HEK293T (cell line): ENCODE data around the gene SSNA1.

Experiments used
- CTCF ChIA-PET: fragments of 350-600 bp; formaldehyde crosslinking; extraction: SDS; loops from one replicate; lab custom pipeline; 2021; ENCODE audit warnings: antibody characterized with exemption, inconsistent platforms; lab: Yijun Ruan, JAX
- POLR2A ChIA-PET: fragments of 350-600 bp; formaldehyde crosslinking; extraction: SDS; loops from one replicate; lab custom pipeline; 2020; ENCODE audit warnings: antibody characterized with exemption, inconsistent platforms; lab: Yijun Ruan, JAX
- DNase-seq: peaks from one replicate; pipeline ENCODE4 v3.0.0; 2012; ENCODE audit warnings: mixed read lengths; ENCODE audit errors: extremely low spot score
- ARNT ChIP-seq: fragments of 450-650 bp; IDR thresholded peaks from 2 replicates; pipeline ENCODE4 v1.6.1; 2017; ENCODE audit warnings: mild to moderate bottlenecking
- BHLHE40 ChIP-seq: fragments of 450-650 bp; IDR thresholded peaks from 2 replicates; pipeline ENCODE4 v1.6.1; 2016; ENCODE audit warnings: mild to moderate bottlenecking, moderate library complexity, borderline replicate concordance
- CTBP1 ChIP-seq: fragments of 450-650 bp; IDR thresholded peaks from 2 replicates; pipeline ENCODE4 v1.6.1; 2016; ENCODE audit warnings: borderline replicate concordance
- ELF4 ChIP-seq: fragments of 450-650 bp; IDR thresholded peaks from 2 replicates; pipeline ENCODE4 v1.6.1; 2017; ENCODE audit warnings: antibody characterized with exemption
- FOXA1 ChIP-seq: fragments of 450-650 bp; IDR thresholded peaks from 2 replicates; pipeline ENCODE4 v1.6.1; 2016; ENCODE audit warnings: mild to moderate bottlenecking
- FOXK2 ChIP-seq: fragments of 450-650 bp; IDR thresholded peaks from 2 replicates; pipeline ENCODE4 v1.6.1; 2016; ENCODE audit warnings: mild to moderate bottlenecking
- FOXM1 ChIP-seq: fragments of 450-650 bp; IDR thresholded peaks from 2 replicates; pipeline ENCODE4 v1.6.1; 2017; ENCODE audit warnings: mild to moderate bottlenecking, borderline replicate concordance
- HDGF ChIP-seq: fragments of 450-650 bp; IDR thresholded peaks from 2 replicates; pipeline ENCODE4 v1.6.1; 2017; ENCODE audit warnings: antibody characterized with exemption, borderline replicate concordance
- L3MBTL2 ChIP-seq: fragments of 450-650 bp; conservative IDR thresholded peaks from 2 replicates; pipeline ENCODE4 v1.6.1; 2016; ENCODE audit warnings: mild to moderate bottlenecking
- LEF1 ChIP-seq: fragments of 450-650 bp; IDR thresholded peaks from 2 replicates; pipeline ENCODE4 v1.6.1; 2017; ENCODE audit warnings: mild to moderate bottlenecking, borderline replicate concordance
- NFRKB ChIP-seq: fragments of 450-650 bp; IDR thresholded peaks from 2 replicates; pipeline ENCODE4 v1.6.1; 2016; ENCODE audit warnings: mild to moderate bottlenecking, moderate library complexity
- SP1 ChIP-seq: fragments of 450-650 bp; IDR thresholded peaks from 2 replicates; pipeline ENCODE4 v1.6.1; 2017
- SUZ12 ChIP-seq: fragments of 450-650 bp; IDR thresholded peaks from 2 replicates; pipeline ENCODE4 v1.6.1; 2016; ENCODE audit warnings: mild to moderate bottlenecking
- TARDBP ChIP-seq: fragments of 450-650 bp; IDR thresholded peaks from 2 replicates; pipeline ENCODE4 v1.6.1; 2016
- ZNF384 ChIP-seq: fragments of 450-650 bp; IDR thresholded peaks from 2 replicates; pipeline ENCODE4 v1.6.1; 2016
- TF ChIP-seq, protein P1 (sequence below): fragments of 450-650 bp; IDR thresholded peaks from 2 replicates; pipeline ENCODE4 v1.6.1; 2016

The SSNA1 gene

DNA sequence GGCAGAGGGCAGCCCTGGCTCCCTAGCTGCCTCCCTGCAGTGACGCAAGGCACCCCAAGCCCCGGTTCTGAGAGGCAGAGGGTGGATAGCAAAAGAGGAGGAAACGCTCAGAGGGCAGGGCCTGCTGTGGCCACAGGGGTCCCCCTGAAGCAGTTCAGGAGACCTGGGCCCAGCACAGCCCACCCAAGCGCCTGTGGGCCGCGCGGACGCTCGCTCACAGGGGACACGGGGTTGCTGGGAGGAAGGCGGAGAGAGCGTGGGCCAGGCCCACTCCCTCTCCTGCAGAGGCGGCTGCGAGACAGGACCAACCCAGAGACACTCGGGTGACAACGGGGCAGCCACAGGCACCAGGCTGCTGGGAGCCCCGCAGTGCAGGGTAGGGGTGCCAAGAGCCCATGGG lies 8.7 kb upstream of the SSNA1 start:
- POLR2A ChIA-PET, result interaction anchor here (1.1 kb wide), 1 partner anchor 42 kb away, joined by 3 read pairs; the partner anchor contains the start of gene RNF208
- DNase-seq, result no peak
- CTCF ChIA-PET, result no interaction called here
- no peak for TF ChIP-seq FOXK2
- TF ChIP-seq CTBP1, result no peak

DNA sequence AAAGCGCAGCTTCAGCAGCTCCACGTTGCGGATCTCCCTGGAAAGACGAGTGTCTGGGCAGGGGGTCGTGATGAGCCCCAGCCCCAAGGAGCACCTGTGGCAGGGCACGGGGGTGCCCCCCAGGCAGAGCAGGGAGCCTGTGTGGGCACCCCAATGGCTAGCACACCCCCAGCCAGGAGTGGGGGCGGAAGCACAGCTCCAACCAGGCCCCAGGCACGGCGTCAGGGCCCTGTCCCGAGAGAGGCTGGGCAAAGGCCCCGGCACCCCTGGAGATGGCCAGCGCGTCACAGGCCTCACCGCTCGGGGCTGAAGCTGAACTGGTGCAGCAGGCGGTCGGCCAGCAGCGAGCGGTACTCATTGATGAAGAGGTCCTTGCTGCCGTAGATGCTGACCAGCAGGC lies 8.0 kb upstream of the SSNA1 start:
- ChIA-PET POLR2A (no interaction called here), CTCF (no interaction called here)
- DNase-seq, result no peak
- TF ChIP-seq LEF1, result no peak
- no peak for TF ChIP-seq CTBP1
- no peak for TF ChIP-seq ELF4
- TF ChIP-seq L3MBTL2, result no peak

DNA sequence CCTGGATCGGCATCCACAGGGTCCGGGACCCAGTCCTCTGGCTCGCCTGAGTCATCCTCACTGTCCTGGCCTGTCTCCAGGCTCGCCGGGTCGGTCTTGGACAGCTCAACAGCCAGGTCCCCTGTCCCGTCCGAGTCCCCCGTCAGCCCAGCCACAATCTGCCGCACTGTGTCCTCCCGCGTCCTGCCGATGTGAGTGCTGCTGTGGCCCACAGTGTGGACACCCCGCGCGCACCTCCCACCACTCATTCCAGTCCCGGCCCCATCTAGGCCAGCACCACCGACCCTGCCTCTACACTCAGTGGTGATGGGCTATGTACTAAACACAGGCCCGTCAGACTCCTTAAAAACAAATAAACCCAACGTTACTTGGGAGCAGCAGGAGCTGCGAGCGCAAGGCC lies 6.8 kb upstream of the SSNA1 start:
- CTCF ChIA-PET, result no interaction called here
- POLR2A ChIA-PET, result no interaction called here
- TF ChIP-seq SUZ12, result no peak
- no peak for TF ChIP-seq L3MBTL2
- TF ChIP-seq FOXA1, result no peak
- TF ChIP-seq BHLHE40, result no peak
- TF ChIP-seq LEF1, result no peak
- TF ChIP-seq NFRKB, result no peak
- no peak for TF ChIP-seq ELF4
- no peak for TF ChIP-seq FOXM1
- no peak for TF ChIP-seq SP1
- TF ChIP-seq FOXK2, result no peak
- no peak for TF ChIP-seq CTBP1
- no peak for TF ChIP-seq TARDBP
- TF ChIP-seq HDGF, result no peak

DNA sequence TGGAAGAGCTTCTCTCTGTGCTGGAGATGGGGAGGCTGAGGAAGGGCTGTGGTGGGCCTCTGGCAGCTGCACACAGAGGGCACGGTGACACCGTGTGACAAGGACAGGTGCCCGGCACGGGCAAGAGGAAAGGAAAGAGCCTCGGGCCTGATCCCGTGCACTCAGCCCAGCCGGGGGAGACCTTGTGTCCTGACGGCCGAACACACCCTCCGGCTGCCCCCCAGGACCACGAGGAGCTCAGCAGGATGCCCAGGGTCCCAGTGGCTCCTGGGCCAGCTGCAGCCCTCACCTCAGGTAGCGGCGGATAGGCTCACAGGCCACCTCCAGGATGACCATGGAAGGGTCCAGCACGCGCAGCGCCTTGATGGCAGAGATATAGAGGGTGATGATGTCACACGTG lies 5.6 kb upstream of the SSNA1 start:
- CTCF ChIA-PET, result no interaction called here
- DNase-seq, result no peak
- POLR2A ChIA-PET, result no interaction called here
- TF ChIP-seq TARDBP (no peak), NFRKB (no peak), FOXM1 (no peak), BHLHE40 (no peak), FOXK2 (no peak), ELF4 (no peak), ARNT (no peak), HDGF (no peak), SUZ12 (no peak), FOXA1 (no peak), ZNF384 (no peak), L3MBTL2 (no peak), CTBP1 (no peak)
- TF ChIP-seq, protein P1, sequence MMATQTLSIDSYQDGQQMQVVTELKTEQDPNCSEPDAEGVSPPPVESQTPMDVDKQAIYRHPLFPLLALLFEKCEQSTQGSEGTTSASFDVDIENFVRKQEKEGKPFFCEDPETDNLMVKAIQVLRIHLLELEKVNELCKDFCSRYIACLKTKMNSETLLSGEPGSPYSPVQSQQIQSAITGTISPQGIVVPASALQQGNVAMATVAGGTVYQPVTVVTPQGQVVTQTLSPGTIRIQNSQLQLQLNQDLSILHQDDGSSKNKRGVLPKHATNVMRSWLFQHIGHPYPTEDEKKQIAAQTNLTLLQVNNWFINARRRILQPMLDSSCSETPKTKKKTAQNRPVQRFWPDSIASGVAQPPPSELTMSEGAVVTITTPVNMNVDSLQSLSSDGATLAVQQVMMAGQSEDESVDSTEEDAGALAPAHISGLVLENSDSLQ, result no peak

More for the DNA sequence above, 6.8 kb upstream of the SSNA1 start:
- DNase-seq, result no peak

DNA sequence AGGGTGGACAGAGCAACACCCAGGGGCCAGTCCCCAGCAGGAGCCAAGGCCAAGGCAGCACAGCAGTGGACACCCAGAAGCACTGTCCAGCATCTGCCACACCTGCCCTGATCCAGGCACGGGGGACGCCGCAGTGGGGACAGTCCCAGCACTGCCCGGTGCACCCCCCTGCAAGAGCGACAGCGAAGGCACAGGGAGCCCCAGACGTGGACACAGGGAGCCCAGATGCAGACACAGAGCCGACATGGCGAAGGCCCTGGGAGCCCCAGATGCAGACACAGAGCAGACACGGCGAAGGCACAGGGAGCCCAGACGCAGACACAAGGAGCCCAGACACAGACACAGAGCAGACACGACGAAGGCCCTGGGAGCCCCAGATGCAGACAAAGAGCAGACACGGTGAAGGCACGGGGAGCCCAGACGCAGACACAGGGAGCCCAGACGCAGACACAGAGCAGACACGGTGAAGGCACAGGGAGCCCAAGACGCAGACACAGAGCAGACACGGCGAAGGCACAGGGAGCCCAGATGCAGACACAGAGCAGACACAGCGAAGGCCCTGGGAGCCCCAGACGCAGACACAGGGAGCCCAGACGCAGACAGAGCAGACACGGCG lies 4.4 kb upstream of the SSNA1 start:
- DNase-seq, result no peak
- TF ChIP-seq NFRKB (no peak), SUZ12 (no peak), L3MBTL2 (no peak), SP1 (no peak), ARNT (no peak)
- POLR2A ChIA-PET, result no interaction called here
- CTCF ChIA-PET, result no interaction called here

DNA sequence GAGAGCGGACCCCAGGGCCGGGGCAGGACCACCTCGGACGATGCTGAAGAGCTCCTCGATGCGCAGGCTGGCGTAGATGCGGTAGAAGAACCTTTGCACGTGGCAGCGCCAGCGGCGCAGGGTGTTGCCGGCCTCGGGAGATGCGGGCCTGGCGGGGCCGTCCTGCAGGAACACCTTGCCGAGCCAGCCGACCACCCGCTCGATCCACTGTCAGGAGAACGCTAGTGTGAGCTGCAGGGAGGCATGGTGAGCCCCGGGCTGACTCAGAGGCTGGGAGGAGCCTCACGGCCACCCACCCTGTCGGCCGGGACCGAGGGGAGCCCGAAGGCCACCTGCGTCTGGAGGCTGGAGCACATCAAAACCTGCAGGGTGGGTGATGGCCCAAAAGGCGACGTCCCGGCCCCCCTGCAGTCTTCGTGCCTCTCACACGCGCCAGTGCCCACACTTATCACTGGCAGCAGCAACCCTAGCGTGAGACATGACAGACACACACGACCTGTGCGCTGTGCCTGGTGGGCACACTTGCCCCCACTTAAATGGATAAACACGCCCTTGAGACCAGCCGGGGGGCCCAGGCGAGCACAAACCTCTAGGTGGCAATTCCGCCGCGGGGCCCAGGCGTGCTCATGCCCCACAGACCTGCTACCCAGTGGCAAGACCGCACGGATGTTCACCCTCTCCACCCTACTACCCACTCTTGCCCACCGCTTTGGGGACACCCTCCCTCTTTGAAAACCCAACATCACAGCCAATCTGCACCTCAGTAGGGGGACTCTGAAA lies 3.4 kb upstream of the SSNA1 start:
- TF ChIP-seq HDGF (no peak), SUZ12 (no peak), SP1 (no peak), NFRKB (no peak), FOXK2 (no peak), CTBP1 (no peak), LEF1 (no peak), ZNF384 (no peak), L3MBTL2 (no peak)
- TF ChIP-seq, protein P1, result no peak
- CTCF ChIA-PET, result no interaction called here
- POLR2A ChIA-PET, result no interaction called here
- no peak for DNase-seq

DNA sequence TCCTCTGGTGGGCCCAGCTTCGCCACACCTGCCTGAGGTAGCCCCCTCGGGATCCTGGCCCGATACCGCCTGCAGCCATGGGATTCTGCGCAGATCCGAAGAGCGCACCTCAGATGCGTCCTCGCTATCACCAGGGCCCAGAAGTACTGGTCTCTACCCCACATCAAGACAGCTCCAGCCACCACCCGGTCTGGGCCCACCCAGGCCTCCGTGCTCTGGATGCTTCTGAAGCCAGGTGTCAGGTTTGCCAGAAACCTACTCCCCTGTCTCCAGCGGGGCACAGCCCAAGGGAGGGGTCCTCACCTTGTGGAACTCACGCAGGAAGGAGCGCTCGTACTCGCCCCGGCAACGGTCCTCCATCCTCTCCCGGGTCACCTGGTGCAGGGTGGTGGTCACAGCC lies 2.6 kb upstream of the SSNA1 start:
- POLR2A ChIA-PET, result no interaction called here
- no peak for TF ChIP-seq SP1
- TF ChIP-seq HDGF, result no peak
- no peak for TF ChIP-seq BHLHE40
- TF ChIP-seq, protein P1, result no peak
- TF ChIP-seq ELF4, result no peak
- TF ChIP-seq ARNT, result no peak
- TF ChIP-seq CTBP1, result no peak
- TF ChIP-seq L3MBTL2, result no peak
- TF ChIP-seq FOXM1, result no peak
- TF ChIP-seq TARDBP, result no peak
- TF ChIP-seq SUZ12, result no peak
- TF ChIP-seq ZNF384, result no peak
- no peak for TF ChIP-seq FOXK2
- TF ChIP-seq LEF1, result no peak
- no peak for TF ChIP-seq NFRKB
- TF ChIP-seq FOXA1, result no peak
- DNase-seq, result no peak
- CTCF ChIA-PET, result no interaction called here
